ENCODE results near the gene KIAA1549.
"Not testable (repeated sequence)": the region's sequence is repeated elsewhere in the genome, so short reads cannot be mapped to it uniquely, and the experiment has no call there.

DNA sequence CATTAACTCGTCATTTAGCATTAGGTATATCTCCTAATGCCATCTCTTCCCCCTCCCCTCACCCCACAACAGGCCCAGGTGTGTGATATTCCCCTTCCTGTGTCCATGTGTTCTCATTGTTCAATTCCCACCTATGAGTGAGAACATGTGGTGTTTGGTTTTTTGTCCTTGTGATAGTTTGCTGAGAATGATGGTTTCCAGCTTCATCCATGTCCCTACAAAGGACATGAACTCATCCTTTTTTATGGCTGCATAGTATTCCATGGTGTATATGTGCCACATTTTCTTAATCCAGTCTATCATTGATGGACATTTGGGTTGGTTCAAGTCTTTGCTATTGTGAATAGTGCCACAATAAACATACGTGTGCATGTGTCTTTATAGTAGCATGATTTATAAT, 169.9 kb downstream of the KIAA1549 start:
- TF ChIP-seq, protein P1, sequence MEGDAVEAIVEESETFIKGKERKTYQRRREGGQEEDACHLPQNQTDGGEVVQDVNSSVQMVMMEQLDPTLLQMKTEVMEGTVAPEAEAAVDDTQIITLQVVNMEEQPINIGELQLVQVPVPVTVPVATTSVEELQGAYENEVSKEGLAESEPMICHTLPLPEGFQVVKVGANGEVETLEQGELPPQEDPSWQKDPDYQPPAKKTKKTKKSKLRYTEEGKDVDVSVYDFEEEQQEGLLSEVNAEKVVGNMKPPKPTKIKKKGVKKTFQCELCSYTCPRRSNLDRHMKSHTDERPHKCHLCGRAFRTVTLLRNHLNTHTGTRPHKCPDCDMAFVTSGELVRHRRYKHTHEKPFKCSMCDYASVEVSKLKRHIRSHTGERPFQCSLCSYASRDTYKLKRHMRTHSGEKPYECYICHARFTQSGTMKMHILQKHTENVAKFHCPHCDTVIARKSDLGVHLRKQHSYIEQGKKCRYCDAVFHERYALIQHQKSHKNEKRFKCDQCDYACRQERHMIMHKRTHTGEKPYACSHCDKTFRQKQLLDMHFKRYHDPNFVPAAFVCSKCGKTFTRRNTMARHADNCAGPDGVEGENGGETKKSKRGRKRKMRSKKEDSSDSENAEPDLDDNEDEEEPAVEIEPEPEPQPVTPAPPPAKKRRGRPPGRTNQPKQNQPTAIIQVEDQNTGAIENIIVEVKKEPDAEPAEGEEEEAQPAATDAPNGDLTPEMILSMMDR (tag by site-specific recombination; IDR thresholded peaks at IDR 0.05) = not testable (repeated sequence)
- TF ChIP-seq ZNF707 (tag by site-specific recombination; IDR thresholded peaks at IDR 0.05); ZNF747 (tag by site-specific recombination; IDR thresholded peaks at IDR 0.05); ZBTB8A (tag by site-specific recombination; IDR thresholded peaks at IDR 0.05); ZNF560 (tag by site-specific recombination; IDR thresholded peaks at IDR 0.05; ENCODE audit: borderline replicate concordance); GLI4 (tag by site-specific recombination; IDR thresholded peaks at IDR 0.05); KLF1 (tag by site-specific recombination; IDR thresholded peaks at IDR 0.05); ZNF175 (tag by site-specific recombination; IDR thresholded peaks at IDR 0.05); ZNF121 (tag by site-specific recombination; IDR thresholded peaks at IDR 0.05); YY1 (tag by site-specific recombination; IDR thresholded peaks at IDR 0.05): not testable (repeated sequence)
- TF ChIP-seq, protein P2, sequence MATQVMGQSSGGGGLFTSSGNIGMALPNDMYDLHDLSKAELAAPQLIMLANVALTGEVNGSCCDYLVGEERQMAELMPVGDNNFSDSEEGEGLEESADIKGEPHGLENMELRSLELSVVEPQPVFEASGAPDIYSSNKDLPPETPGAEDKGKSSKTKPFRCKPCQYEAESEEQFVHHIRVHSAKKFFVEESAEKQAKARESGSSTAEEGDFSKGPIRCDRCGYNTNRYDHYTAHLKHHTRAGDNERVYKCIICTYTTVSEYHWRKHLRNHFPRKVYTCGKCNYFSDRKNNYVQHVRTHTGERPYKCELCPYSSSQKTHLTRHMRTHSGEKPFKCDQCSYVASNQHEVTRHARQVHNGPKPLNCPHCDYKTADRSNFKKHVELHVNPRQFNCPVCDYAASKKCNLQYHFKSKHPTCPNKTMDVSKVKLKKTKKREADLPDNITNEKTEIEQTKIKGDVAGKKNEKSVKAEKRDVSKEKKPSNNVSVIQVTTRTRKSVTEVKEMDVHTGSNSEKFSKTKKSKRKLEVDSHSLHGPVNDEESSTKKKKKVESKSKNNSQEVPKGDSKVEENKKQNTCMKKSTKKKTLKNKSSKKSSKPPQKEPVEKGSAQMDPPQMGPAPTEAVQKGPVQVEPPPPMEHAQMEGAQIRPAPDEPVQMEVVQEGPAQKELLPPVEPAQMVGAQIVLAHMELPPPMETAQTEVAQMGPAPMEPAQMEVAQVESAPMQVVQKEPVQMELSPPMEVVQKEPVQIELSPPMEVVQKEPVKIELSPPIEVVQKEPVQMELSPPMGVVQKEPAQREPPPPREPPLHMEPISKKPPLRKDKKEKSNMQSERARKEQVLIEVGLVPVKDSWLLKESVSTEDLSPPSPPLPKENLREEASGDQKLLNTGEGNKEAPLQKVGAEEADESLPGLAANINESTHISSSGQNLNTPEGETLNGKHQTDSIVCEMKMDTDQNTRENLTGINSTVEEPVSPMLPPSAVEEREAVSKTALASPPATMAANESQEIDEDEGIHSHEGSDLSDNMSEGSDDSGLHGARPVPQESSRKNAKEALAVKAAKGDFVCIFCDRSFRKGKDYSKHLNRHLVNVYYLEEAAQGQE (tag by site-specific recombination; IDR thresholded peaks at IDR 0.05) = not testable (repeated sequence)
- TF ChIP-seq, protein P3, sequence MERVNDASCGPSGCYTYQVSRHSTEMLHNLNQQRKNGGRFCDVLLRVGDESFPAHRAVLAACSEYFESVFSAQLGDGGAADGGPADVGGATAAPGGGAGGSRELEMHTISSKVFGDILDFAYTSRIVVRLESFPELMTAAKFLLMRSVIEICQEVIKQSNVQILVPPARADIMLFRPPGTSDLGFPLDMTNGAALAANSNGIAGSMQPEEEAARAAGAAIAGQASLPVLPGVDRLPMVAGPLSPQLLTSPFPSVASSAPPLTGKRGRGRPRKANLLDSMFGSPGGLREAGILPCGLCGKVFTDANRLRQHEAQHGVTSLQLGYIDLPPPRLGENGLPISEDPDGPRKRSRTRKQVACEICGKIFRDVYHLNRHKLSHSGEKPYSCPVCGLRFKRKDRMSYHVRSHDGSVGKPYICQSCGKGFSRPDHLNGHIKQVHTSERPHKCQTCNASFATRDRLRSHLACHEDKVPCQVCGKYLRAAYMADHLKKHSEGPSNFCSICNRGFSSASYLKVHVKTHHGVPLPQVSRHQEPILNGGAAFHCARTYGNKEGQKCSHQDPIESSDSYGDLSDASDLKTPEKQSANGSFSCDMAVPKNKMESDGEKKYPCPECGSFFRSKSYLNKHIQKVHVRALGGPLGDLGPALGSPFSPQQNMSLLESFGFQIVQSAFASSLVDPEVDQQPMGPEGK (tag by site-specific recombination; IDR thresholded peaks at IDR 0.05) = not testable (repeated sequence)
- TF ChIP-seq, protein P4, sequence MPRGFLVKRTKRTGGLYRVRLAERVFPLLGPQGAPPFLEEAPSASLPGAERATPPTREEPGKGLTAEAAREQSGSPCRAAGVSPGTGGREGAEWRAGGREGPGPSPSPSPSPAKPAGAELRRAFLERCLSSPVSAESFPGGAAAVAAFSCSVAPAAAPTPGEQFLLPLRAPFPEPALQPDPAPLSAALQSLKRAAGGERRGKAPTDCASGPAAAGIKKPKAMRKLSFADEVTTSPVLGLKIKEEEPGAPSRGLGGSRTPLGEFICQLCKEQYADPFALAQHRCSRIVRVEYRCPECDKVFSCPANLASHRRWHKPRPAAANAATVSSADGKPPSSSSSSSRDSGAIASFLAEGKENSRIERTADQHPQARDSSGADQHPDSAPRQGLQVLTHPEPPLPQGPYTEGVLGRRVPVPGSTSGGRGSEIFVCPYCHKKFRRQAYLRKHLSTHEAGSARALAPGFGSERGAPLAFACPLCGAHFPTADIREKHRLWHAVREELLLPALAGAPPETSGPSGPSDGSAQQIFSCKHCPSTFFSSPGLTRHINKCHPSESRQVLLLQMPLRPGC (tag by site-specific recombination; IDR thresholded peaks at IDR 0.05) = not testable (repeated sequence)
